ENCODE measurements around the gene ARHGEF9.
A peak's percentile ranks its signal among the peaks of the same experiment; 100 is the strongest.
"Not testable (repeated sequence)": the region's sequence is repeated elsewhere in the genome, so short reads cannot be mapped to it uniquely, and the experiment has no call there.

The ARHGEF9 gene

GRCh38 chrX:63656871-63657580 is 128.0 kb downstream of the ARHGEF9 start:
- ATAC-seq: peak; percentile 86
- TF ChIP-seq PATZ1 (CRISPR knock-in tag; IDR thresholded peaks at IDR 0.05; ENCODE audit: borderline replicate concordance) (no peak), TSHZ2 (CRISPR knock-in tag; IDR thresholded peaks at IDR 0.05) (no peak), ARNTL (CRISPR knock-in tag; IDR thresholded peaks at IDR 0.05; ENCODE audit: borderline replicate concordance, low read depth) (no peak), GLIS3 (CRISPR knock-in tag; IDR thresholded peaks at IDR 0.05) (no peak), RARB (CRISPR knock-in tag; IDR thresholded peaks at IDR 0.05) (no peak), POU6F1 (CRISPR knock-in tag; IDR thresholded peaks at IDR 0.05; ENCODE audit: borderline replicate concordance, low read depth) (no peak), ZC3H10 (CRISPR knock-in tag; IDR thresholded peaks at IDR 0.05) (no peak), ZFP3 (CRISPR knock-in tag; IDR thresholded peaks at IDR 0.05) (no peak), ESRRG (CRISPR knock-in tag; IDR thresholded peaks at IDR 0.05) (no peak), ZNF565 (CRISPR knock-in tag; conservative IDR thresholded peaks at IDR 0.05; ENCODE audit: low read depth) (no peak), OSR1 (CRISPR knock-in tag; IDR thresholded peaks at IDR 0.05) (no peak), ZNF8 (CRISPR knock-in tag; IDR thresholded peaks at IDR 0.05) (no peak), CSDC2 (CRISPR knock-in tag; IDR thresholded peaks at IDR 0.05) (no peak), ISL1 (CRISPR knock-in tag; IDR thresholded peaks at IDR 0.05) (no peak), BACH2 (CRISPR knock-in tag; IDR thresholded peaks at IDR 0.05; ENCODE audit: borderline replicate concordance) (no peak)

- no peak for TF ChIP-seq TOX (CRISPR knock-in tag; IDR thresholded peaks at IDR 0.05; ENCODE audit: borderline replicate concordance)
- TF ChIP-seq ISL1 (CRISPR knock-in tag; IDR thresholded peaks at IDR 0.05): no peak
- TF ChIP-seq ZNF70 (CRISPR knock-in tag; IDR thresholded peaks at IDR 0.05): no peak
- TF ChIP-seq ZNF565 (CRISPR knock-in tag; conservative IDR thresholded peaks at IDR 0.05; ENCODE audit: low read depth): no peak
- no peak for TF ChIP-seq CSRNP3 (CRISPR knock-in tag; IDR thresholded peaks at IDR 0.05)
- no peak for TF ChIP-seq ZFP30 (CRISPR knock-in tag; IDR thresholded peaks at IDR 0.05)
- no peak for TF ChIP-seq RARB (CRISPR knock-in tag; IDR thresholded peaks at IDR 0.05)
- peak; percentile 65 for ATAC-seq
Observed at GRCh38 chrX:63652086-63652765, 132.8 kb downstream of the ARHGEF9 start.

GRCh38 chrX:63645748-63646147 is 139.3 kb downstream of the ARHGEF9 start:
- not testable (repeated sequence) for ATAC-seq

- no peak for ATAC-seq
- TF ChIP-seq ZNF8 (CRISPR knock-in tag; IDR thresholded peaks at IDR 0.05): no peak
- no peak for TF ChIP-seq TSHZ2 (CRISPR knock-in tag; IDR thresholded peaks at IDR 0.05)
- no peak for TF ChIP-seq ISL1 (CRISPR knock-in tag; IDR thresholded peaks at IDR 0.05)
- TF ChIP-seq TCF4 (CRISPR knock-in tag; IDR thresholded peaks at IDR 0.05; ENCODE audit: borderline replicate concordance): no peak
- TF ChIP-seq PPARA (CRISPR knock-in tag; IDR thresholded peaks at IDR 0.05; ENCODE audit: borderline replicate concordance): no peak
- TF ChIP-seq TOX (CRISPR knock-in tag; IDR thresholded peaks at IDR 0.05; ENCODE audit: borderline replicate concordance): no peak
- TF ChIP-seq PATZ1 (CRISPR knock-in tag; IDR thresholded peaks at IDR 0.05; ENCODE audit: borderline replicate concordance): no peak
- TF ChIP-seq ZC3H10 (CRISPR knock-in tag; IDR thresholded peaks at IDR 0.05): no peak
- no peak for TF ChIP-seq ZNF70 (CRISPR knock-in tag; IDR thresholded peaks at IDR 0.05)
- TF ChIP-seq SNAI2 (CRISPR knock-in tag; IDR thresholded peaks at IDR 0.05): no peak
- TF ChIP-seq ARNTL (CRISPR knock-in tag; IDR thresholded peaks at IDR 0.05; ENCODE audit: borderline replicate concordance, low read depth): no peak
- no peak for TF ChIP-seq OSR1 (CRISPR knock-in tag; IDR thresholded peaks at IDR 0.05)
- TF ChIP-seq RARB (CRISPR knock-in tag; IDR thresholded peaks at IDR 0.05): no peak
- TF ChIP-seq ZFP30 (CRISPR knock-in tag; IDR thresholded peaks at IDR 0.05): no peak
Observed at GRCh38 chrX:63635750-63636149, 149.3 kb downstream of the ARHGEF9 start.

All from SK-N-SH treated with all-trans-retinoic acid at 6 μM for 48 hours (cell line).